SK-N-SH (cell line): ENCODE measurements around the gene GRIA1. TPM values are rescaled to one million over a fixed set of nuclear protein-coding genes. Genes with fewer than 3 reads are reported as not detected.

Experiments used
- CTCF ChIA-PET: fragments of 300-600, 350-600 bp; formaldehyde crosslinking; extraction: SDS; loops from one replicate; lab custom pipeline; 2021; lab: Yijun Ruan, JAX
- POLR2A ChIA-PET: fragments of 350-600 bp; sonication (Branson Sonifier 250); formaldehyde crosslinking; extraction: SDS; loops from one replicate; lab custom pipeline; 2020; ENCODE audit warnings: antibody characterized with exemption, inconsistent platforms; lab: Yijun Ruan, JAX
- DNase-seq: peaks from one replicate; pipeline ENCODE4 v3.0.0; 2012
- H2AFZ ChIP-seq: fragments of 200-600 bp; sonication (generic); 2 replicates; pipeline ENCODE4 v1.8.1; 2016; ENCODE audit warnings: antibody characterized with exemption, mild to moderate bottlenecking, low read depth
- H3F3A ChIP-seq: fragments of 200-600 bp; sonication (generic); replicated peaks from 2 replicates; pipeline ENCODE3; 2016; ENCODE audit warnings: antibody characterized with exemption, mild to moderate bottlenecking; ENCODE audit not compliant: insufficient read depth
- H3K27ac ChIP-seq, 2 experiments: fragments of 200-500 bp in 1 of 2; fragments of 200-600 bp in 1 of 2; sonication (Bioruptor generic) in 1 of 2; sonication (generic), shearing (Covaris generic) in 1 of 2; 2 replicates each; pipeline versions ENCODE4 v1.5.1 to v1.6.1; 2014 to 2016; ENCODE audit warnings: low read depth in 2 of 2, inconsistent platforms in 1 of 2, low read length in 1 of 2, mild to moderate bottlenecking in 1 of 2, mixed read lengths in 1 of 2
- H3K27me3 ChIP-seq: fragments of 200-600 bp; sonication (generic), shearing (Covaris generic); 2 replicates; pipeline ENCODE4 v1.6.1; 2016; ENCODE audit warnings: mixed run types; ENCODE audit not compliant: insufficient read depth
- H3K36me3 ChIP-seq, 2 experiments: fragments of 200-500 bp in 1 of 2; fragments of 200-600 bp in 1 of 2; sonication (Bioruptor generic) in 1 of 2; sonication (generic) in 1 of 2; replicated peaks in 1 of 2; 2 replicates each; pipeline versions ENCODE3 to v1.5.1; 2014 to 2016; ENCODE audit warnings: low read length in 1 of 2, mild to moderate bottlenecking in 1 of 2; ENCODE audit not compliant: insufficient read depth in 2 of 2, control insufficient read depth in 1 of 2
- H3K4me1 ChIP-seq, 2 experiments: fragments of 200-500 bp in 1 of 2; fragments of 200-600 bp in 1 of 2; sonication (Bioruptor generic) in 1 of 2; sonication (generic), shearing (Covaris generic) in 1 of 2; 2 replicates each; pipeline versions ENCODE4 v1.5.1 to v1.6.1; 2014 to 2016; ENCODE audit warnings: low read depth in 1 of 2, low read length in 1 of 2, mixed run types in 1 of 2; ENCODE audit not compliant: insufficient read depth in 2 of 2, control insufficient read depth in 1 of 2
- H3K4me2 ChIP-seq: fragments of 200-600 bp; sonication (generic), shearing (Covaris generic); 2 replicates; pipeline ENCODE4 v1.6.1; 2017; ENCODE audit warnings: mixed run types
- H3K4me3 ChIP-seq, 2 experiments: fragments of 200-500 bp in 1 of 2; fragments of 200-600 bp in 1 of 2; sonication (Bioruptor generic) in 1 of 2; sonication (generic), shearing (Covaris generic) in 1 of 2; 2 replicates each; pipeline versions ENCODE4 v1.5.1 to v1.8.1; 2014 to 2016; ENCODE audit warnings: low read depth in 2 of 2, inconsistent platforms in 1 of 2, low read length in 1 of 2, mild to moderate bottlenecking in 1 of 2, mixed read lengths in 1 of 2, moderate library complexity in 1 of 2
- H3K79me2 ChIP-seq: fragments of 200-600 bp; sonication (generic); 2 replicates; pipeline ENCODE4 v1.8.1; 2017; ENCODE audit warnings: mild to moderate bottlenecking; ENCODE audit not compliant: insufficient read depth
- H3K9ac ChIP-seq: fragments of 200-600 bp; sonication (generic); 2 replicates; pipeline ENCODE4 v1.6.1; 2017; ENCODE audit warnings: mixed run types
- H3K9me2 ChIP-seq: fragments of 200-600 bp; sonication (generic); 2 replicates; pipeline ENCODE4 v1.6.1; 2017; ENCODE audit warnings: mixed run types
- H3K9me3 ChIP-seq: fragments of 200-600 bp; sonication (generic); 2 replicates; pipeline ENCODE4 v1.6.1; 2017; ENCODE audit warnings: mixed run types, mild to moderate bottlenecking, moderate library complexity
- H4K20me1 ChIP-seq: fragments of 200-600 bp; sonication (generic); 2 replicates; pipeline ENCODE4 v1.6.1; 2017; ENCODE audit warnings: mild to moderate bottlenecking, mixed run types; ENCODE audit not compliant: insufficient read depth
- CTCF ChIP-seq: fragments of 200-600 bp; sonication (generic); IDR thresholded peaks from 2 replicates; pipeline ENCODE4 v1.6.1; 2017; ENCODE audit warnings: antibody characterized with exemption, mild to moderate bottlenecking, moderate library complexity
- ELF1 ChIP-seq: IDR thresholded peaks from 2 replicates; pipeline ENCODE4 v1.4.0; 2012
- FOSL2 ChIP-seq: IDR thresholded peaks from 2 replicates; pipeline ENCODE4 v1.4.0; 2012; ENCODE audit warnings: low read depth, mild to moderate bottlenecking, moderate library complexity, borderline replicate concordance
- FOXJ3 ChIP-seq: sonication (generic); formaldehyde crosslinking; IDR thresholded peaks from 2 replicates; pipeline ENCODE4 v1.5.1; 2020; ENCODE audit warnings: mild to moderate bottlenecking, missing genetic modification reagents
- GABPA ChIP-seq: IDR thresholded peaks from 2 replicates; pipeline ENCODE4 v1.4.0; 2012; ENCODE audit warnings: low read depth, mild to moderate bottlenecking
- JUND ChIP-seq: IDR thresholded peaks from 2 replicates; pipeline ENCODE4 v1.4.0; 2012
- MEF2A ChIP-seq: IDR thresholded peaks from 2 replicates; pipeline ENCODE4 v1.4.0; 2012; ENCODE audit warnings: low read depth, borderline replicate concordance
- MXI1 ChIP-seq: IDR thresholded peaks from 2 replicates; pipeline ENCODE4 v1.6.1; 2012; ENCODE audit warnings: mild to moderate bottlenecking, low read depth, low read length, improper control_type of control experiment
- NRF1 ChIP-seq: IDR thresholded peaks from 2 replicates; pipeline ENCODE4 v1.6.1; 2012; ENCODE audit warnings: low read depth, mild to moderate bottlenecking, low read length
- PBX3 ChIP-seq: IDR thresholded peaks from 2 replicates; pipeline ENCODE4; 2012
- RCOR1 ChIP-seq: fragments of 150-350 bp; IDR thresholded peaks from 2 replicates; pipeline ENCODE4 v1.6.1; 2017; ENCODE audit warnings: antibody characterized with exemption, low read length
- RFX5 ChIP-seq: IDR thresholded peaks from 2 replicates; pipeline ENCODE4 v1.6.1; 2012; ENCODE audit warnings: mild to moderate bottlenecking, improper control_type of control experiment, low read length
- SMC3 ChIP-seq: IDR thresholded peaks from 2 replicates; pipeline ENCODE4 v1.6.1; 2012; ENCODE audit warnings: low read depth, low read length, improper control_type of control experiment
- TCF12 ChIP-seq: IDR thresholded peaks from 2 replicates; pipeline ENCODE4 v1.4.0; 2012
- USF1 ChIP-seq: IDR thresholded peaks from 2 replicates; pipeline ENCODE4 v1.4.0; 2012; ENCODE audit warnings: low read depth, borderline replicate concordance
- YY1 ChIP-seq: IDR thresholded peaks from 2 replicates; pipeline ENCODE4 v1.4.0; 2012; ENCODE audit warnings: low read depth, mild to moderate bottlenecking
- WGBS: methylation state at CpG from one replicate; pipeline ENCODE4 v1.1.6; 2017; ENCODE audit warnings: low lambda C conversion rate; 5-methylcytosine and 5-hydroxymethylcytosine counted together
- polyA plus RNA-seq, 3 experiments: library from polyadenylated mRNA; depleted of rRNA; stranded (reverse); fragments of >200 nt; gene quantifications; 2 replicates each; pipeline ENCODE4 v1.2.3, GENCODE V29; 2012
- TF ChIP-seq, protein P1 (sequence below): IDR thresholded peaks from 2 replicates; pipeline ENCODE4 v1.6.1; 2012; ENCODE audit warnings: mild to moderate bottlenecking, low read depth, low read length, moderate library complexity

Gene GRIA1
- polyA plus RNA-seq, 1 of the 3 experiments (the other 2 are of a cell fraction): 0.35 TPM

DNA sequence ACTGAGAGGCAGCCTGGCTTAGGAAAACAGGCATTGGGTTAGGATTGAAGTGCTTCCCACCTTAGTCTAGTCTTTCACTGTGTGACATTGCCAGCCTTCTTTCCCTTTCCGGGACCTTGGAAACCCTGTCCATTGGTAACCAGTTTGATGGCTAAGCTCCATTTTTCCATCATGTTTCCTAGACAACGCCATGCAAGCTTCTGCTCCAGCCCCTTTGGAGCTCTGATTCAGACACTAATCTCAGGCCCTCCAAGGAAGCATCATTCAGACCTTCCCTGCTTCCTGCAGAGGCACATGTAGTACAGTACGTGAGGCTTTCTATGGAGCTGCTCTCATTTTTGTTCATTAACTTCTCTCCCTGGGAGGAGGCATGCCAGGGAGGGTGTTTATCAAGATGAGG, 68.5 kb downstream of the GRIA1 start:
- ChIA-PET CTCF (interaction anchor here (1.0 kb wide), 1 partner anchor 406 kb away, joined by 3 read pairs; no protein-coding TSS in a partner anchor), POLR2A (no interaction called here)
- Histone ChIP-seq H3K79me2 (no peaks in the 10 kb centered on the region), H3K36me3 (no peaks in the 10 kb centered on the region), H4K20me1 (no peaks in the 10 kb centered on the region), H3K27me3 (no peaks in the 10 kb centered on the region), H3K9me2 (no peaks in the 10 kb centered on the region), H2AFZ (no peak overlapping the region), H3K4me2 (no peak overlapping the region), H3K27ac (no peak overlapping the region), H3F3A (no peaks in the 10 kb centered on the region), H3K4me3 (no peak overlapping the region), H3K4me1 (peaks cover 0 to 4% of the 10 kb centered on the region in 2 experiments; a peak in 2 of 4 replicates), H3K9me3 (no peaks in the 10 kb centered on the region), H3K9ac (no peak overlapping the region)
- 64% methylated on average over 3 of the region's 3 CpGs for WGBS
- TF ChIP-seq YY1 (no peak), FOSL2 (no peak), MXI1 (no peak), RCOR1 (no peak), SMC3 (no peak), TCF12 (no peak), JUND (no peak), MEF2A (no peak), GABPA (no peak), USF1 (no peak), PBX3 (no peak), FOXJ3 (CRISPR knock-in tag) (no peak), CTCF (no peak), RFX5 (no peak), ELF1 (no peak), NRF1 (no peak)
- TF ChIP-seq, protein P1, sequence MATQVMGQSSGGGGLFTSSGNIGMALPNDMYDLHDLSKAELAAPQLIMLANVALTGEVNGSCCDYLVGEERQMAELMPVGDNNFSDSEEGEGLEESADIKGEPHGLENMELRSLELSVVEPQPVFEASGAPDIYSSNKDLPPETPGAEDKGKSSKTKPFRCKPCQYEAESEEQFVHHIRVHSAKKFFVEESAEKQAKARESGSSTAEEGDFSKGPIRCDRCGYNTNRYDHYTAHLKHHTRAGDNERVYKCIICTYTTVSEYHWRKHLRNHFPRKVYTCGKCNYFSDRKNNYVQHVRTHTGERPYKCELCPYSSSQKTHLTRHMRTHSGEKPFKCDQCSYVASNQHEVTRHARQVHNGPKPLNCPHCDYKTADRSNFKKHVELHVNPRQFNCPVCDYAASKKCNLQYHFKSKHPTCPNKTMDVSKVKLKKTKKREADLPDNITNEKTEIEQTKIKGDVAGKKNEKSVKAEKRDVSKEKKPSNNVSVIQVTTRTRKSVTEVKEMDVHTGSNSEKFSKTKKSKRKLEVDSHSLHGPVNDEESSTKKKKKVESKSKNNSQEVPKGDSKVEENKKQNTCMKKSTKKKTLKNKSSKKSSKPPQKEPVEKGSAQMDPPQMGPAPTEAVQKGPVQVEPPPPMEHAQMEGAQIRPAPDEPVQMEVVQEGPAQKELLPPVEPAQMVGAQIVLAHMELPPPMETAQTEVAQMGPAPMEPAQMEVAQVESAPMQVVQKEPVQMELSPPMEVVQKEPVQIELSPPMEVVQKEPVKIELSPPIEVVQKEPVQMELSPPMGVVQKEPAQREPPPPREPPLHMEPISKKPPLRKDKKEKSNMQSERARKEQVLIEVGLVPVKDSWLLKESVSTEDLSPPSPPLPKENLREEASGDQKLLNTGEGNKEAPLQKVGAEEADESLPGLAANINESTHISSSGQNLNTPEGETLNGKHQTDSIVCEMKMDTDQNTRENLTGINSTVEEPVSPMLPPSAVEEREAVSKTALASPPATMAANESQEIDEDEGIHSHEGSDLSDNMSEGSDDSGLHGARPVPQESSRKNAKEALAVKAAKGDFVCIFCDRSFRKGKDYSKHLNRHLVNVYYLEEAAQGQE: no peak
- no peak for DNase-seq
